GM23248 (cell line): Measurements from ENCODE around the gene OMG. TPM values are rescaled to one million over a fixed set of nuclear protein-coding genes. Genes with fewer than 3 reads are reported as not detected.

Experiments used
- DNase-seq: peaks from one replicate; pipeline ENCODE4 v3.0.0-alpha.2; 2015
- H2AFZ ChIP-seq: fragments of 200-600 bp; sonication (generic); 2 replicates; pipeline ENCODE4 v1.6.1; 2016; ENCODE audit warnings: antibody characterized with exemption
- H3F3A ChIP-seq: fragments of 200-600 bp; sonication (generic); 2 replicates; pipeline ENCODE4 v1.6.1; 2016; ENCODE audit warnings: mild to moderate bottlenecking, antibody characterized with exemption, mixed run types; ENCODE audit not compliant: insufficient read depth
- H3K27ac ChIP-seq: fragments of 200-600 bp; sonication (generic); 2 replicates; pipeline ENCODE4 v1.5.1; 2016; ENCODE audit warnings: mild to moderate bottlenecking
- H3K27me3 ChIP-seq: fragments of 200-600 bp; sonication (generic); replicated peaks from 2 replicates; pipeline ENCODE4 v1.6.1; 2016; ENCODE audit warnings: mild to moderate bottlenecking; ENCODE audit not compliant: insufficient read depth
- H3K36me3 ChIP-seq: fragments of 200-600 bp; sonication (generic); 2 replicates; pipeline ENCODE4 v1.6.1; 2016; ENCODE audit warnings: low read depth, mild to moderate bottlenecking
- H3K4me1 ChIP-seq: fragments of 200-600 bp; sonication (generic); 2 replicates; pipeline ENCODE4 v1.6.1; 2016; ENCODE audit warnings: mild to moderate bottlenecking; ENCODE audit not compliant: insufficient read depth
- H3K4me2 ChIP-seq: fragments of 200-600 bp; sonication (generic); one replicate; pipeline ENCODE4 v1.6.1; 2016; ENCODE audit warnings: mild to moderate bottlenecking; ENCODE audit not compliant: unreplicated experiment
- H3K4me3 ChIP-seq: fragments of 200-600 bp; sonication (generic); 2 replicates; pipeline ENCODE4 v1.5.1; 2016; ENCODE audit warnings: mild to moderate bottlenecking
- H3K79me2 ChIP-seq: fragments of 200-600 bp; sonication (generic); 2 replicates; pipeline ENCODE4 v1.6.1; 2016; ENCODE audit warnings: mild to moderate bottlenecking; ENCODE audit not compliant: insufficient read depth
- H3K9ac ChIP-seq: fragments of 200-600 bp; sonication (generic); 2 replicates; pipeline ENCODE4 v1.6.1; 2016; ENCODE audit warnings: mild to moderate bottlenecking
- H3K9me2 ChIP-seq: fragments of 200-600 bp; sonication (generic); 2 replicates; pipeline ENCODE4 v1.6.1; 2016; ENCODE audit warnings: mixed run types, mild to moderate bottlenecking, moderate library complexity; ENCODE audit not compliant: insufficient read depth
- H3K9me3 ChIP-seq: fragments of 200-600 bp; sonication (generic); one replicate; pipeline ENCODE4 v1.6.1; 2017; ENCODE audit warnings: low read depth
- H4K20me1 ChIP-seq: fragments of 200-600 bp; sonication (generic); 2 replicates; pipeline ENCODE4 v1.6.0; 2016; ENCODE audit not compliant: insufficient read depth
- EZH2 ChIP-seq: fragments of 200-600 bp; sonication (generic); IDR thresholded peaks from 2 replicates; pipeline ENCODE4 v1.6.1; 2018; ENCODE audit warnings: antibody characterized with exemption, mild to moderate bottlenecking; ENCODE audit not compliant: insufficient read depth, poor library complexity, severe bottlenecking
- EZH2phosphoT487 ChIP-seq: fragments of 200-600 bp; sonication (generic); IDR thresholded peaks from 2 replicates; pipeline ENCODE4 v1.6.1; 2018; ENCODE audit warnings: antibody characterized with exemption, moderate library complexity, mild to moderate bottlenecking, low read depth; ENCODE audit not compliant: insufficient read depth
- WGBS, 2 experiments: methylation state at CpG; one replicate each; pipeline ENCODE4 v1.1.6; 2015 to 2017; ENCODE audit warnings: low lambda C conversion rate in 2 of 2, low coverage in 1 of 2; ENCODE audit errors: missing lambda C conversion rate in 2 of 2; 5-methylcytosine and 5-hydroxymethylcytosine counted together
- in situ Hi-C: fragments of 300-500 bp; cut with MboI; formaldehyde crosslinking; loops from 2 replicates; pipeline ENCODE4 v1.15.0; 2020
- polyA plus RNA-seq: library from polyadenylated mRNA; unstranded; fragments of >200 nt; fragmentation: Nextera tagmentation; extraction: Ambion mirVana; gene quantifications from 2 replicates; pipeline ENCODE4 v1.2.1, GENCODE V29; 2016
- total RNA-seq: library from RNA; depleted of rRNA; stranded (reverse); fragments of >200 nt; shearing (Covaris generic); gene quantifications from 2 replicates; pipeline ENCODE4 v1.2.3, GENCODE V29; 2014

OMG gene
- total and polyA plus RNA-seq, 2 experiments from 2014 or later, result 0.25 TPM; not detected in 1

DNA sequence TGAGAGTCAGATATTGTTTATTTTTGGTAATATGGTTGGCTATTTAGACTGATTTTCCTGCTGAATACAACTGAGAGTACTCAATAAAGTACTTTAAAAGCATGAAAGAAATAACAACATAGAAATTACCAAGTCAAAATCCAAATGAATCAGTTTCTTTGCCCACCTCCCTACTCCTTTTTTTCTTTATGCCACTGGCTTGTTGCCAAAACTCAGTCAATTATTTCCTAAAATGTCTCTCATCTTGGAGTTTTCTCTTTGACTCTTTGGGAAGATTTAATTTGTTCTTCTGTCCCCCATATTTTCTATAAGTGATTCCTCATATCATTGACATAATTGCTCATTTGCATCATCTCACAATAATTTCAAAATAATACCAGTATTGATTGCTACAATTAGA lies 2.6 kb upstream of the OMG start:
- no peak for DNase-seq
- Histone ChIP-seq H3K79me2 (0 out of 2 replicates have a peak, but pooled peaks cover 6% of the 10 kb centered on the region), H3K4me3 (no peak overlapping the region), H3K4me2 (no peak overlapping the region), H3K9me2 (no peaks in the 10 kb centered on the region; the same call in 1 of the 2 replicates), H3F3A (no peaks in the 10 kb centered on the region), H3K27me3 (no peaks in the 10 kb centered on the region), H4K20me1 (no peaks in the 10 kb centered on the region), H2AFZ (no peak overlapping the region), H3K9me3 (no peaks in the 10 kb centered on the region), H3K4me1 (no peaks in the 10 kb centered on the region), H3K27ac (no peak overlapping the region), H3K9ac (no peak overlapping the region), H3K36me3 (no peaks in the 10 kb centered on the region)
- in situ Hi-C loops, result no loop called here
- no peak for TF ChIP-seq EZH2
- TF ChIP-seq EZH2phosphoT487, result no peak

GRCh38 chr17:31296142-31296541 lies 897 bp downstream of the OMG start:
- H4K20me1 ChIP-seq, result no peaks in the 10 kb centered on the region
- H3F3A ChIP-seq, result no peaks in the 10 kb centered on the region
- no peak overlapping the region for H3K4me2 ChIP-seq
- no peaks in the 10 kb centered on the region; the same call in 1 of the 2 replicates for H3K9me2 ChIP-seq
- no peak overlapping the region for H3K27ac ChIP-seq
- no peak overlapping the region for H2AFZ ChIP-seq
- no peak for DNase-seq
- WGBS, 2 experiments, result 81 to 83% methylated on average over 2 of the region's 2 CpGs
- H3K4me3 ChIP-seq, result no peak overlapping the region
- H3K79me2 ChIP-seq, result no peaks in the 10 kb centered on the region
- peaks cover 7% of the 10 kb centered on the region; the same call in 1 of the 2 replicates for H3K36me3 ChIP-seq
- no peaks in the 10 kb centered on the region for H3K4me1 ChIP-seq
- no peak for TF ChIP-seq EZH2
- no peak for TF ChIP-seq EZH2phosphoT487
- in situ Hi-C loops, result no loop called here
- H3K9ac ChIP-seq, result no peak overlapping the region
- H3K27me3 ChIP-seq, result no peaks in the 10 kb centered on the region
- H3K9me3 ChIP-seq, result no peaks in the 10 kb centered on the region

DNA sequence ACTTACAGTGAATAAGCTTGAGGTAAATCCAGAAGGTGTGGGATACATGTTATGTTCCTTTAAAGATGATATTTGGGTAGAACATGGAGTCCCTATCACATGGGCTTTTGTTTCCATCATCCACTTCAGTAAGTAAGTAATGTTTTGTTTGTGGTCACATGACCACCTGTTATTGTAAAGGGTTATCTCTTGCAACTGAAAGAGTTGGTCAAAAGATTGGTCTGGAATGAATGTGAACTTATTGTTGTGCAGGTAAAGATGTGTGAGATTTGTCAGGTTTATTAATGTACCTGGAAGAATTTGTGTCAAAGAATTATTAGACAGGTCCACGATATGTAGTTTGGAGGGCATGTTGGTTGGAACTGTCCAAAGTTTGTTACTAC lies 1.6 kb downstream of the OMG start:
- Histone ChIP-seq H3K9me3 (no peaks in the 10 kb centered on the region), H3K27me3 (no peaks in the 10 kb centered on the region), H3K4me2 (no peak overlapping the region), H3K9me2 (no peaks in the 10 kb centered on the region; the same call in 1 of the 2 replicates), H3K9ac (no peak overlapping the region), H4K20me1 (no peaks in the 10 kb centered on the region), H3K27ac (no peak overlapping the region), H3F3A (no peaks in the 10 kb centered on the region), H3K4me1 (no peaks in the 10 kb centered on the region), H3K4me3 (no peak overlapping the region), H3K36me3 (peaks cover 7% of the 10 kb centered on the region; the same call in 1 of the 2 replicates), H2AFZ (no peak overlapping the region), H3K79me2 (no peaks in the 10 kb centered on the region)
- 91 to 97% methylated on average over 1 of the region's 1 CpG for WGBS, 2 experiments
- no peak for DNase-seq
- TF ChIP-seq EZH2phosphoT487, result no peak
- no peak for TF ChIP-seq EZH2
- in situ Hi-C loops, result no loop called here

GRCh38 chr17:31294820-31295488 lies 2.1 kb downstream of the OMG start:
- Histone ChIP-seq H3F3A (no peaks in the 10 kb centered on the region), H4K20me1 (no peaks in the 10 kb centered on the region), H3K9me3 (no peaks in the 10 kb centered on the region), H3K4me2 (no peak overlapping the region), H2AFZ (no peak overlapping the region), H3K9ac (no peak overlapping the region), H3K79me2 (no peaks in the 10 kb centered on the region), H3K9me2 (no peaks in the 10 kb centered on the region), H3K27me3 (no peaks in the 10 kb centered on the region), H3K27ac (no peak overlapping the region), H3K4me3 (no peak overlapping the region), H3K36me3 (peaks cover 7% of the 10 kb centered on the region; the same call in 1 of the 2 replicates), H3K4me1 (no peaks in the 10 kb centered on the region)
- no peak for TF ChIP-seq EZH2
- no peak for TF ChIP-seq EZH2phosphoT487
- DNase-seq, result no peak
- 86 to 88% methylated on average over 3 of the region's 3 CpGs for WGBS, 2 experiments
- in situ Hi-C loops, result no loop called here
